NCI-H69 (cell line): Measurements from ENCODE around the gene MBOAT7.

Experiments
- DNase-seq: peaks from one replicate; lab custom pipeline; 2025; lab: John Stamatoyannopoulos, UW

The MBOAT7 gene

DNA sequence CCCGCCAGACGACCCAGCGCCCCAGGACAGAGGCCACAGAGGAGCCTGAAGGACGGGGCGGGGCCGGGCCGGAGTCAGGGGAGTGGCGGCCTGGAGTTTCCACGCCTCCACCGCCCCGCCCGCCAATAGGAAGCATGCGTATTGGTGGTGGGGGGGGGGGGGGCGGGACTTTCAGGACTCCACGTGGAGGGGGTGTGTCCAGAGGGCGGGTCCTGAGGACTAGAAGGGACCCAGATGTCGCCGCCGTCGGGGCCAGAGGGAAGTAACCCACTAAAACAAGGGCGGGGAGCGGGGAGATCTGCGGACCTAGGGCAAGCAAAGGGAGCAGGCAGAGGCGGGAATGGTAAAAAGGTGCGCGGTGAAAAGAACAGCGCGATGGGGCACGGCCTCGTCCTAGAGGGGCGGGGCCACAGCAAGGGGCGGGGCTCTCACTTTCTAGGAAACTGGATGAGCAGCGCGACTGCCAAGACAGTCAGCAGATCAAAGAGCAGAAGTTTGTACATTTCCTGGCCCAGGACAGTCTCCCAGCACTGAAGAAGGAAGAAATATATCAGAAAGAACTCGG, 27.1 kb downstream of the MBOAT7 start:
- DNase-seq = peak; percentile 92

DNA sequence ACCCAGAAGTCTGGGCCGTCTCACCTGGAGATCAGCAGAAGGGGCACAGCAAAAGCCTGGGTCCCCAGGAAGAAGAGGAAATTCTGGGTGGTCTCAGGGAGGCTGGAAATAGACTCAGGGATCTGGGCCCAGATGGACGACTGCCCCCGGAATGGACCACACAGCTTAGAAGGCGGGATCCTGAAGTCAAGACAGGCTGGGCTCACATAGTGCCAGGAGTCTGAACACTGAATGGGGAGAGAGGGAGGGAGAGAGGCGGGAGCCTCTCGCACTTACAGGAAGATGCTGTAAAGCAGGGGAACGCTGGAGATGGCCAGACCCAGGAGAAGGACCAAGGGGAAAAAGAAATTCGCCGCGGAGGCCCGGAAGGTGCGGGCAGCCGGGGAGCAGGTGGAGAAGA, 28.5 kb downstream of the MBOAT7 start:
- peak; percentile 60 for DNase-seq

DNA sequence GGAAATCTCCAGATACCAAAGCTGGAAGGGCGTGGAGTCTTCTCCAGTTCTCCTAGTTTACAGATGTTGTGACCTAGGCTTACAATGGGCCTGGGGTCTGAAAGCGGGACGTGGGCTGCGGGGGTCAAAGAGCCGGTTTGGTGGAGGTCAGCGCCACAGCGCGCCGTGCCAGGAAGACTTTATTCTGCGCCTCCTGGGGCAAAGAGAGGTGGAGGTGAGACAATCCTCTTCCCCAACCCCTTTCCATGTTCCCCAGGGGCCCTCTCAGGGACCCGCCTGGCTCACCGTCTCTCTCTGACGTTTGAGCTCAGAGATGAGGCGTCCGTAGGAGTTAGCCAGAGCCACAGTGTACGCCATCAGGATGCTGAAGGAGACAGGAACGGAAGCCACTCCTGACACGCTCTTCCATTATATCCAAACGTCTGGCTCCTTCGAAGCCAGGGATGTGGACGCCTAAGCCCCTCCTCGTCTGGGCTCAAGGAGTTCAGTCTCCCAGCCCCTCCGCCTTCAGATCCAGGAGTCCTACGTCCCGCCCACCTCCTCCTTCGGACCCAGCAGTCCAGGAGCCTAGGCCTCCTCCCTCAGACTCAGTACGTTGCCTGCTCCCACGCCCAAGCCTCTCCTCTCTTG, 29.1 kb downstream of the MBOAT7 start:
- DNase-seq = peak; percentile 78

DNA sequence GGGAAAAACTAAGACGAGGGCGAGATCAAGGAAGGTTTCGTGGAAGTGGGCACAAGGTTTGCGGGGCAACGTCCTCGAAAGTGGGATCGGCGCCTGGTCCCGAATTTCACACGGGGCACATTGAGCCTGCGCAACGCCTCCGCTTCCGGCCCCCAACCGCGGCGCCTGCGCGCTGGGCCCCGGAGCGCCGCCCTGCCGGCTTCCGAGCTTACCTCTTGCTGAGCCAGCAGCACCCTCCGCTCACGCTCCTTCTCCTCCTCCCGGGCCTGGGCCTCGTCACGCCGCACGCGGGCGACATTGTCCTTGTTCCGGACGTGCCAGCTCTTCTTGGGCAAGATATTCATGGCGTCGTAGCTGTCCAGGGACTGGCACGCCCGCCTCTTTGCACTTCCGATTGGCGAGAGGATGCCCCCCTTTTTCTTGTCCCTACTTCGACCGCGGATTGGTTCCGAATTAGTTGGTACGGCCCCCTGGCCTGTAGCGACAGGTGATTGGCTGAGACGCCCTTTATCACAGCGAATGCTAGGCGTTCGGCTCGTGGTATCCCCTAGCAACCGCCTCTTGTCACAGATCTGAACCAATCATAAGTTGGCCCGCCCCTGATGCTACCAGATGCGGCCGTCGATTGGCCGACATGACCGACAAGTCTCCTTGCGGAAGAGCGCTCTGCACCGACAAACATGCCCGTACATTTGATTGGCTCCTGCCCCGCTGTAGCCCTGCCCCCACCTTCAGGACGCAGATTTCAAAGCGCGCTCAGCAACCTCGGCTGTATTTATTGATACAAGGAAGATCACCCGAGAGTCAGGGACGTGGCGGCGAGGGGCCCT, 29.8 kb downstream of the MBOAT7 start, which contains the start of gene LENG1:
LENG1 (minus strand) TSS at position 370 of the 830 bp plus-strand sequence; CDS start at position 344, 26 bp downstream.
- DNase-seq = peak; percentile 100

DNA sequence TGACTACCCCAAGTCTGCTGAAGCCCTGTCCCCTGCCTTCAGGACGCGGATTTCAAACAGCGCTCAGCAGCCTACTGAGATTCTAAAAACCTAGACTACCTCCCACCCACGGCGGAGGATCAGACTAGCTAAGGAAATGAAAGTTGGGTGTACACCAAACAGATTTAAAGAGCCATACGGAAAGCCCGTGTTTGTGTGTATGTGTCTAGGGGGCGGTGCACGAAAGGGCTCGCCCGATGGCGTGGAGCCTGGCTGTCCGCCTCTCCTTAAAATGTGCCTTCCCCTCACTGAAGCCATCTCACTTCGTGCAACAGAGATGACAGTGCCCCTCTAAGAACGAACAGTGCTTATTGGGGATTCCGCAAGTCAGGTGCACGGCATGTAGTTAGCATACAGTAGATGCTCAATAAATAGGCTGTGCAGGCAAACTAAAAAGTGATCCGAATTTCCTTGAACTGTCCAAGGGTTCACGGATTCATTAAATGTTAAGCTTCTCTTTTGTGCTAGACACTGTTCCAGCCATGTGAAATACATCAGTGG, 30.5 kb downstream of the MBOAT7 start:
- DNase-seq = peak; percentile 39

DNA sequence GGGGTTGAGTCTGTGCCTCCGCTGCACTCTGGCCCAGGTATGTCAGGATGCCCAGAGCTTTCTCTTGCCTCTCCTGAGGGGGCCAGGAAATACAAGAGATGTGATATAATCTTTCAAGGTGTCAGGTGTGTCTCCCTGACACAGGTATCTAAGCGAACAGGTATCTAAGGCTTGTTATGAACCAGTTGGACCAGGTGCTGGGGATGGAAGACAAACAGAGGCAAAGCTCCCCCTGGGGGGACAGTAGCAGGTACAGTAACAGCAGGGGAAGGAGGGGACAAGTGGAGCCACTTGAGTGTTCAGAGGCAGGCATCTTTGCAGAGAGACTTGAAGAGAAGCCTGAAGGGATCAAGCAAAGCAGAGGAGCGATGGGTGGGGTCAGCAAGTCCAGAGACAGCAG, 32.4 kb downstream of the MBOAT7 start:
- no peak for DNase-seq

DNA sequence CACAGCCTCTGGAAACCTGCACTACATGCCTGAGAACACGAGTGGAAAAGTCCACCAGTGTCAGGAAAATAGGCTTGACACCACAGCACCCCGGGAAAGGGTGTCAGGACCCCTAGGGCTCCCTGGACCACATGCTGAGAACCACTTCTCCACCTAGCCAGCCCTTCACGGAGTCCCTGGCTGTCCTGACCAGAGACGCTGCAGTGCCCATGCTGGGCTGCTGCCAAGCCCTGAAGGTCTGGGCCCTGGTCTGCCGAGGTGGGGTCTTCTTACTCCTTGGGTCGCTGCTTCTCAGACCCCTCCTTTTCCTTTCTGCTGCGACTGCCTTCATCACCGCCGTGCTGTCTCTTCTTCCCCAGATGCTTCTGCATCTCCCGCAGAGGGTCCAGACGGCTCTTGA, 32.9 kb downstream of the MBOAT7 start:
- DNase-seq = no peak

DNA sequence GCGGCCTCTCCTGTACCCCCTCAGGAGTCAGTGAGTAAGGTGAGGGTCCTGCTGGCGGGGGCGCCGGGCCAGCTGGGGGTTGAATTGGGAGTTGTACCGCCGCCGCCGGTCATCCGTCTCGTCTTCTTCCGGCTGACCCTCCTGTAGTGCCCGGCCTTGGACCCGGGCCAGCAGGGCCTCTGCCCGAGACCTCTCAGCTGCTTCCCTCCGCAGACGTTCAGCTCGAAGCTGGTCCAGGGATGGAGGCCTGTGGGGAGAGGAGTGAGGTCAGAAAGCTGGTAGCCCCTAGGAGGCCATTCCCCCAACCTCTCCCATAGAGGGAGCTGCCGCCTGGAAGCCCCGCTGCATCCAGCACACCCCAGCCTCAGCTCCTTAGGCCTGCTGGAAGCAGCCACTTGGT, 33.7 kb downstream of the MBOAT7 start:
- no peak for DNase-seq

DNA sequence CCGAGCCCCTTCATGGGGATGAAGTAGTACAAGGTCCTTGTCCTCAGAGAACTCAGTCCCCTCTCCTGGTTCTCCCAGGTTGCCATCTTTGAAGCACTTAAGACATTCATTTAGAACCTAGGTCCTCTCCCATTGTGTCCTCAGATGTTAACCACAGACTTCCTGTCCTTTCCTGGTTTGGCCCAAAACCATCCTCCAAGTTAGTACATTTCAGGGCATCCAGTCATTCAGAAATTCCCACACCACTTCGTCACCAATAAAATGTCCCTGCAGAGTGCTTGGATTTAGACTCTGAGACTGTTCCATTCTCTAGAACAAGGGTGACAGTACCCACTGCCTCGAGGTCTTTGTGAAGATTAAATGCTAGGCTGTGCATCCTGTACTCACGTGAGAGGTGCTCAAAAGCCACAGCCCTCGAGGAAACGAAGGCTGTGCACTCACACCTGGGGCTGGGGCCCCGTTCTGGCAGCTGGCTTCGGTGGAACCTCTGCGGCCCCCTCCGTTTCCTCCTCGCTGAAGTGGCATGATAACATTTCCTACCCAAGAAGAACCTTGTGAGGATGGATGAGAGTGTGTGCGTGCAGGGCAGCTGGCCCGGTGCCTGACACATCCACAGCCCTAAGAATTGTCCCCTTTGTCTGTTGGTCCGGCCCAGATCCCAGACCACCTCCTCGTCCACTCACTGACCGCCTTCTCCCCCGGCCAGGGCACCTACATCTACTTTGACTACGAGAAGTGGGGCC, 34.6 kb downstream of the MBOAT7 start:
- no peak for DNase-seq

DNA sequence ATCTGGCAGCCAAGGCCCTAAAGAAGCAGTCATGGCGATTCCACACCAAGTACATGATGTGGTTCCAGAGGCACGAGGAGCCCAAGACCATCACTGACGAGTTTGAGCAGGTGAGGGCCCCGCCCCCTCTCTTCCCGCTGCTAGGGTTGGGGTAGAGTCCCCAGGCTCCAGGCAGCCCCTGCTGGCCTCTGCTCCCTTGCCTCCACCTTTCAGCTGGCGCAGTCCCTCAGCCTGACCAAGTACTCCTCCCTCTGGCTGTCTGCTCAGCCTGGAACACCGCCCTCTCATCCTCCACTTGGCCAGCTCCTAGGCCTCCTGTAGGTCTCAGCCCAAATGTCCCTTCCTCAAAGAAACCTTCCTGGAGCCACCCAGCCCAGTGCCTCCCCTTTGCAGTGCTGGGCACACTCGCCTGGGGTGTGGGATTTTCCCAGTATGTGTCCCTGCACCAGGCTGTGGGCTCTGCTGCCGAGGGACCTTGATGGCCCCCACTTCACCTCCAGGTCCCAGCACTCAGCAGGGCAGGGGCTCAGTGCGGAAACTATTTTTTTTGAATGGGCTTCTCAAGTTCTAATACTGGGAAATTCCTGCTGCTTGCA, 35.6 kb downstream of the MBOAT7 start:
- DNase-seq = no peak

DNA sequence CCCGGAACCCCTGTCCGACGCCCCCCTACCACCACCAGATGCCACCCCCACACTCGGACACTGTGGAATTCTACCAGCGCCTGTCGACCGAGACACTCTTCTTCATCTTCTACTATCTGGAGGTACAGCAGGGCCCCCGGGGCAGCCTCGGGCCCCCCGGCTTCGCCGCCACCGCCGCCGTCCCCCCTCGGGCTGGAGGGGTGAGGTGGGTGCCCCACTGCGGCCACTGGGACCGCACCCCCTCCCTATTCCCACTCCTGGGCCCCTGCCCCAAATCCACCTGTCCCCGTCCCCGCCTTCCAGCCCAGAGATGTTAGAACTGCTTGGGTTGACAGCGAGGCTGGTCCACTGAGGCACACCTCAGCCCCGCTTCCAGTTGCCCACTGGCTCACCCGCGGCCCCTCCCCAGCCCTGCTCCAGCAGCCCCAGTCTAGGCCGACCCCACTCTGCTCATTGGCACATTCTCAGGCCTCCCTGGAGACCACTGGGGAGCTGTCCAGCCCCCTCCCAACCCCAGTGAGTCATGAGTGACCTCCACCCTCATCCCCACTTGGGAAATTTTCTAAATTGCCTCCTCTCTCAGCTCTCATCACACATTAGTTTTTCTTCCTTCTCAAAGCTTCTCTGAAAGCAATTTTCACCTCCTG, 36.4 kb downstream of the MBOAT7 start:
- DNase-seq = no peak

DNA sequence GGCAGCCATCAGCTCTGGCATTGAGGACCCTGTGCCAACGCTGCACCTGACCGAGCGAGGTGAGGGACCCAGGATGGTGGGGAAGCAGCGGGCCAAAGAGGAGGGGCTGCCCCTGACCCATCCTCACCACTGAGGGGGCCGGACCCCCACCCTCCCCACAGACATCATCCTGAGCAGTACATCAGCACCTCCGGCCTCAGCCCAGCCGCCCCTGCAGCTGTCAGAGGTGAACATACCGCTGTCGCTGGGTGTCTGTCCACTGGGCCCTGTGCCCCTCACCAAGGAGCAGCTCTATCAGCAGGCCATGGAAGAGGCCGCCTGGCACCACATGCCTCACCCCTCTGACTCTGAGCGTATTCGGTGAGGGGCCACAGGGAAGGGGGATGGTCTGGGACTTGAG, 37.1 kb downstream of the MBOAT7 start:
- DNase-seq = no peak

DNA sequence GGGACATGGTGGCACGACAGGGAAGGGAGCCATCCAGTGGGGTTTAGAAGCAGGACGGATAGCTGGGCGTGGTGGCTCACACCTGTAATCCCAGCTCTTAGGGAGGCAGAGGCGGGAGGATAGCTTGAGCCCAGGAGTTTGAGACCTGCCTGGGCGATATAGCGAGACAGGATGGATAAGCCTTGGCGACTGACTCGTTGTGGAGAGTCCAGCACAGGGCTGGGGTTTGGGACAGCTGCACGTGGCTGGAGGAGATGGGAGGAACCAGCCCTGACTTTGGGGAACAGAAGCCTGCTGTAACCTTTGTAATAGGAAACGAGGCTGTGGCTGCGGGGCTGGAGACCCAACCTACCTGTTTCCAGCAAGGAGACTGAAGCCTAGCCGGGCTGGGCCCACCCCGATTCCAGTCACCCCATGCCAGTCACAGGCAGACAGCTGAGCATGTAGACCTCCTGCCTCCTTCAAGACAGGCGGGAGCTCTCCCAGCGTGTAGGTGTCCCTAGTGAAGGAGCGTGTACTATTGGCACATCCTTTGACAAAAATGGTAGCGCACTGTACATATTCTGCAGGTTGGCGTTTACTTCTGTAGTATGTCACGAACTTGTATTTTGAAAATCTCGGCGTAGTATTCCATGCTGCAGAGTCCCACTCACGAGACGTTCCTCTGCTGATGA, 37.9 kb downstream of the MBOAT7 start:
- no peak for DNase-seq

DNA sequence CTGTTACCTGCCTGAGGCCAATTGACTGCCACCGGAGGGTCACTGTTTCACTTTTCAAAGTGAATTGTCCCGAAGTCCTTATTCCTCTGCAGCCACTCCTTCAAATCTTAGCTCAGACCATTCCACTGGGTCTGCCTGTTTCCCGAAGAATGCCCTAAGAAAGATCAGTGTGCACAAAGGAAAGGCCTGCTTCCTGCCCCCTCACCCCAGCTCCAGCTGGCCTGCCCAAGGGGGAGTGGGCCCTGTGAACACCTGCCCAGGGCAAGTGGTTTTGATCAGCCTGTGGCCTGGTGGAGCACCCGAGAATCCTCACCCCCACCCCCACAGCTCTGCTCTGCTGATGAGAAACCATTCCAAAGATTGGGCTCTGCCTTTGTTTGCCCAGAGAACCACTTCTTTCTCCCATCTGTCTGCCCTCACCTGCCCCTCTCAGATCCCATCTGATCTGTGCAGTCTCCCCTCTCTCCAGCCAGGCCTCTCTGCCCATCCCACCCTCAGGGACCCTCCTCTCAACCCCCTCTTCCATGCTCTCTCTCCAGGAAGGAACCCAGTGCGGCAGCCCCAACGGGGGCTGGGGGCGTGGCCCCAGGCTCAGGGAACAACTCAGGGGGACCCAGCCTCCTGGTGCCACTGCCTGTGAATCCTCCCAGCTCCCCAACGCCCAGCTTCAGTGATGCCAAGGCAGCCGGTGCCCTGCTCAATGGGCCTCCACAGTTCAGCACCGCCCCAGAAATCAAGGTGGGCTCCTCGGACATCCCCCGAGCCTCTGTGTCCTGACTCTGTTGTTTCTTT, 40.2 kb downstream of the MBOAT7 start:
- no peak for DNase-seq

DNA sequence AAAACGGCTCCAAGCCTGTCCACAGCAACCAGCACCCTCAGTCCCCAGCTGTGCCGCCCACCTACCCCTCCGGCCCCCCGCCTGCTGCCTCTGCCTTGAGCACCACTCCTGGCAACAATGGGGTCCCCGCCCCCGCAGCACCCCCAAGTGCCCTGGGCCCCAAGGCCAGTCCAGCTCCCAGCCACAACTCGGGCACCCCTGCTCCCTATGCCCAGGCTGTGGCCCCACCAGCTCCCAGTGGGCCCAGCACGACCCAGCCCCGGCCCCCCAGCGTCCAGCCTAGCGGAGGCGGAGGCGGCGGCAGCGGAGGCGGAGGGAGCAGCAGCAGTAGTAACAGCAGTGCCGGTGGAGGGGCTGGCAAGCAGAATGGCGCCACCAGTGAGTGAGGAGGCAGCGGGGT, 41.2 kb downstream of the MBOAT7 start:
- DNase-seq = no peak

DNA sequence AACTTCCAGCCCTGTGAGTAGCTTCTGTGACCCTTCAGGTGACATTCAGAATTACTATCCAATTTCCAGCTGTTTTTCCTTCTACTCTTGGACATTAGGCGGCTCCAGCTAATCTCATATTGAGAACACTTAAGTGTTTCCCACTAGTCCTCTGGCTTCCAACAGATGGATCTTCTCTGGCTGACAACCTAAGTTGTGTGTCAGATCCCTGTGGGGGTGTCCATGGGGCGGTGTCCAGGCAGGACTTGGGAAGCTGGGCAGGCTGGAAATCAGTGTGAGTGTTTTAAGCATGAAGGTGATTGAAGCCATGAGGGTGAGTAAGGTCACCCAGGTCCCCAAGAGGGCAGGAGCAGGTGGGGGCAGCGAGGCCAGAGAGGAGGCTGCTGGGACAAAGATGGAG, 41.7 kb downstream of the MBOAT7 start:
- no peak for DNase-seq

DNA sequence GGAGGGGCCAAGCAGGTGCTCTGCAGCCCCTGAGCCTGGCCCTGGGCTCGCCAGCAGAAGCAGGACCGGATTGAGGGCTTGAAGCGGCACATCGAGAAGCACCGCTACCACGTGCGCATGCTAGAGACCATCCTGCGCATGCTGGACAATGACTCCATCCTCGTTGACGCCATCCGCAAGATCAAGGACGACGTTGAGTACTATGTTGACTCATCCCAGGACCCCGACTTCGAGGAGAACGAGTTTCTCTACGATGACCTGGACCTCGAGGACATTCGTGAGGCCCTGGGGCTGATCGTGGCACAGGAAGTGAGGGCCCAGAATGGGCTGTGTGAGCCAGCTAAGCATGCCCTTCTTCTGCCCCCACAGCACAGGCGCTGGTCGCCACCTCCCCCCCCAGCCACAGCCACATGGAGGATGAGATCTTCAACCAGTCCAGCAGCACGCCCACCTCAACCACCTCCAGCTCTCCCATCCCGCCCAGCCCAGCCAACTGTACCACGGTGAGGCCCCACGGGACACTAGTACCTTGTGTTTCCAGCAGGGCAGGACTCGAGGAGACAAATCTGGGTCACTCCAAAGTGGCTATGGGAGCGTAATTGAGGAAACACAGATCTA, 43.7 kb downstream of the MBOAT7 start:
- no peak for DNase-seq

DNA sequence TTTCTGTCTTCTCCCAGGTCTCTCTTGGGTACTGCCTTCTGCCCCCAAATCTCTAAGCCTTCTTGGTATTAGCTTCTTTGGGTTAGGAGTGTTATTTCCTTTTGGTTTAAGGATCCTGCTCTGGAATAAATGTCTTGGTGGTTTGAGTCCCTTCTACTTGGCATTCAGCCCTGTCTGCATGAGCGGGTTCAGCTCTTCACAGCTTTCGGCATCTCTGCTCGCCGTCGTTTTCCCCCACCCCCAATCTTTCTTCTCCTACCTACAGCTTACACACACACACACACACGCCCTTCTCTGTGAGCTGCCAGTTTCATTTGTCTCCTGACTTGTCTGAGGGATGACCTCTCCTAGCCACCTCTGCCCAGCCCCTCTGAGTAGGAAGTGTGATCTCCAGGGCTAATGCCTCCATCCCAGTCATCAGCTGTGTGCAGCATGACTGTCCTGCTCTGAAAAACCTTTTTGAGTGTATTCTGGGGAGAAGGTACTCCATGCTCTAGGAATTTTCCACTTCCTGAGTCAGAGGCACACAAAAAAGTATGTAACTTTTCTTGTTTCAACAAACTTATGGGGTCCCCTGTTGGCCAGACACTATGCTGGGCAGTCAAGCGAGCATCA, 47.1 kb downstream of the MBOAT7 start:
- no peak for DNase-seq

DNA sequence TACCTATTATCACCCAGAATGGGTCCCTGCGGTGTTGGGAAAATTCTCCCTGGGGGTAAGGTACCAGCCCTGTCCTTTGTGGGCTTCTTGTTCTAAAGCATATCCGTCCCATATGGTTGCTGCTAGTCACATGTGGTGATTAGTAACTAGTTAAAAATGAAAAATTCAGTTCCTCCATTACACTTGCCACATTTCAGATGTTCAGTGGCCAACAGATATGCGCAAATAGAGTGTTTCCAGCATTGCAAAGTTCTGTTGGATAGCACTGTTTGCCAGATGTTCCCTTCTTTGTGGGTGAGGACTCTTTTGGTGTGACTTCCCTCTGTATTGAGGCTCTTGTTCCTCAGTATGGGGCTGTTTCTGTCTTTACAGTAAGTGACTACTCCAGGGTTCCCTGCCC, 48.0 kb downstream of the MBOAT7 start:
- no peak for DNase-seq
